ENCODE results near the gene COX4I2.
A peak's percentile ranks its signal among the peaks of the same experiment; 100 is the strongest.
"Not testable (repeated sequence)": the region's sequence is repeated elsewhere in the genome, so short reads cannot be mapped to it uniquely, and the experiment has no call there.

COX4I2 gene

GRCh38 chr20:31608251-31608945 is 29.3 kb upstream of the COX4I2 start (continued):
- no peak for TF ChIP-seq REST (tag by site-specific recombination; IDR thresholded peaks at IDR 0.05)
- TF ChIP-seq ZNF280C (tag by site-specific recombination; IDR thresholded peaks at IDR 0.05) = no peak
- TF ChIP-seq ZNF561 (tag by site-specific recombination; IDR thresholded peaks at IDR 0.05; ENCODE audit: borderline replicate concordance) = no peak
- TF ChIP-seq RBAK (tag by site-specific recombination; IDR thresholded peaks at IDR 0.05) = no peak

DNA sequence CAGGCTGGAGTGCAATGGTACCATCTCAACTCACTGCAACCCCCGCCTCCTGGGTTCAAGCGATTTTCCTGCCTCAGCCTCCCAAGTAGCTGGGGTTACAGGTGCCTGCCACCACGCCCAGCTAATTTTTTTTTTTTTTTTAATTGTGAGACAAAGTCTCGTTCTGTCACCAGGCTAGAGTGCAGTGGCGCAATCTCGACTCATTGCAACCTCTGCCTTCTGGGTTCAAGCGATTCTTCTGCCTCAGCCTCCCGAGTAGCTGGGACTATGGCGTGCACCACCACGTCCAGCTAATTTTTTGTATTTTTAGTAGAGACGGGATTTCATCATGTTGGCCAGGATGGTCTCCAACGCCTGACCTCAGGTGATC is 25.5 kb upstream of the COX4I2 start:
- 0 out of 2 replicates have a peak, but pooled peaks have one; percentile 20 for TF ChIP-seq SCRT1 (tag by site-specific recombination; IDR thresholded peaks at IDR 0.05; ENCODE audit: borderline replicate concordance)
- not testable (repeated sequence) for H3K36me3 ChIP-seq (ENCODE audit: control insufficient read depth in 2 of 2, insufficient read depth in 1 of 2, low read length in 2 of 2); H3K9me3 ChIP-seq (ENCODE audit: control insufficient read depth, insufficient read depth, low read depth, low read length); H3K27ac ChIP-seq (ENCODE audit: extremely low read depth, low read depth, low read length); H3K4me3 ChIP-seq (ENCODE audit: low read depth, low read length)
- CTCF ChIA-PET = interaction anchor here (0.6 to 26.4 kb wide), 40 partner anchors 8 to 401 kb away, joined by 3 to 1204 read pairs (median 6); partner anchors contain the start of gene BCL2L1
- peaks cover 11% of the 10 kb centered on the region for H3K4me1 ChIP-seq (ENCODE audit: control insufficient read depth, insufficient read depth, low read length)
- POLR2A ChIA-PET = interaction anchor here (0.7 to 3.7 kb wide), 9 partner anchors 8 to 58 kb away, joined by 3 to 39 read pairs (median 14); no protein-coding TSS in a partner anchor

DNA sequence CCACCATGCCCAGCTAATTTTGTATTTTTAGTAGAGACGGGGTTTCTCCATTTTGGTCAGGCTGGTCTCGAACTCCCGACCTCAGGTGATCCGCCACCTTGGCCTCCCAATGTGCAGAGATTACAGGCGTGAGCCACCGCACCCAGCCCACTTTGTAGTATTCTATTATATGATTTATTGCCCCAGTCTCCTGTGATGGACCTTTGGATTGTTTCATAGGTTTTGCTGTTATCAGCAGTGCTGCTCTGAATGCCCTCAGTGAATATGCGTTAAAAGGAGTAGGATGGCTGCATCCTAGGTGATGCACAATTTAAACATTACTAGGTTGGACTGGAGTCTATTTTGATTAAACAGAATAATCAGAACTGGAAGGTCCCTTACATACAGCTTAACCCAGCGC is 22.3 kb upstream of the COX4I2 start:
- no peaks in the 10 kb centered on the region for H3K4me1 ChIP-seq (ENCODE audit: control insufficient read depth, insufficient read depth, low read length)
- CTCF ChIA-PET = interaction anchor here (0.6 to 26.4 kb wide), 3 partner anchors 19 to 123 kb away, joined by 3 to 1204 read pairs (median 4); no protein-coding TSS in a partner anchor
- no peaks in the 10 kb centered on the region for H3K9me3 ChIP-seq (ENCODE audit: control insufficient read depth, insufficient read depth, low read depth, low read length)
- POLR2A ChIA-PET = no interaction called here
- H3K27ac ChIP-seq (ENCODE audit: extremely low read depth, low read depth, low read length) = no peak overlapping the region
- no peak overlapping the region for H3K4me3 ChIP-seq (ENCODE audit: low read depth, low read length)
- H3K36me3 ChIP-seq (ENCODE audit: control insufficient read depth in 2 of 2, insufficient read depth in 1 of 2, low read length in 2 of 2) = no peaks in the 10 kb centered on the region
- TF ChIP-seq ZNF571 (tag by site-specific recombination; IDR thresholded peaks at IDR 0.05) = no peak
- TF ChIP-seq ZBTB17 (tag by site-specific recombination; IDR thresholded peaks at IDR 0.05) = no peak
- no peak for TF ChIP-seq ZNF660 (tag by site-specific recombination; IDR thresholded peaks at IDR 0.05)
- TF ChIP-seq ZBTB21 (tag by site-specific recombination; IDR thresholded peaks at IDR 0.05) = no peak
- no peak for TF ChIP-seq ZNF791 (tag by site-specific recombination; IDR thresholded peaks at IDR 0.05)
- no peak for TF ChIP-seq ZNF747 (tag by site-specific recombination; IDR thresholded peaks at IDR 0.05)
- TF ChIP-seq MZF1 (tag by site-specific recombination; IDR thresholded peaks at IDR 0.05; ENCODE audit: borderline replicate concordance) = no peak
- TF ChIP-seq, protein P1, sequence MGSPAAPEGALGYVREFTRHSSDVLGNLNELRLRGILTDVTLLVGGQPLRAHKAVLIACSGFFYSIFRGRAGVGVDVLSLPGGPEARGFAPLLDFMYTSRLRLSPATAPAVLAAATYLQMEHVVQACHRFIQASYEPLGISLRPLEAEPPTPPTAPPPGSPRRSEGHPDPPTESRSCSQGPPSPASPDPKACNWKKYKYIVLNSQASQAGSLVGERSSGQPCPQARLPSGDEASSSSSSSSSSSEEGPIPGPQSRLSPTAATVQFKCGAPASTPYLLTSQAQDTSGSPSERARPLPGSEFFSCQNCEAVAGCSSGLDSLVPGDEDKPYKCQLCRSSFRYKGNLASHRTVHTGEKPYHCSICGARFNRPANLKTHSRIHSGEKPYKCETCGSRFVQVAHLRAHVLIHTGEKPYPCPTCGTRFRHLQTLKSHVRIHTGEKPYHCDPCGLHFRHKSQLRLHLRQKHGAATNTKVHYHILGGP (tag by site-specific recombination; IDR thresholded peaks at IDR 0.05) = no peak
- no peak for TF ChIP-seq ZNF2 (tag by site-specific recombination; IDR thresholded peaks at IDR 0.05)
- no peak for TF ChIP-seq ZNF426 (tag by site-specific recombination; IDR thresholded peaks at IDR 0.05)
- no peak for TF ChIP-seq ZNF24 (tag by site-specific recombination; IDR thresholded peaks at IDR 0.05)
- TF ChIP-seq, protein P2, sequence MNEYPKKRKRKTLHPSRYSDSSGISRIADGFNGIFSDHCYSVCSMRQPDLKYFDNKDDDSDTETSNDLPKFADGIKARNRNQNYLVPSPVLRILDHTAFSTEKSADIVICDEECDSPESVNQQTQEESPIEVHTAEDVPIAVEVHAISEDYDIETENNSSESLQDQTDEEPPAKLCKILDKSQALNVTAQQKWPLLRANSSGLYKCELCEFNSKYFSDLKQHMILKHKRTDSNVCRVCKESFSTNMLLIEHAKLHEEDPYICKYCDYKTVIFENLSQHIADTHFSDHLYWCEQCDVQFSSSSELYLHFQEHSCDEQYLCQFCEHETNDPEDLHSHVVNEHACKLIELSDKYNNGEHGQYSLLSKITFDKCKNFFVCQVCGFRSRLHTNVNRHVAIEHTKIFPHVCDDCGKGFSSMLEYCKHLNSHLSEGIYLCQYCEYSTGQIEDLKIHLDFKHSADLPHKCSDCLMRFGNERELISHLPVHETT (tag by site-specific recombination; IDR thresholded peaks at IDR 0.05) = no peak
- TF ChIP-seq ZFP69B (tag by site-specific recombination; IDR thresholded peaks at IDR 0.05) = no peak
- no peak for TF ChIP-seq REST (tag by site-specific recombination; IDR thresholded peaks at IDR 0.05)
